CD4-positive, CD25-positive, alpha-beta regulatory T cell (primary cell): ENCODE measurements around the gene ACTG1. TPM values are rescaled to one million over a fixed set of nuclear protein-coding genes. Genes with fewer than 3 reads are reported as not detected.

Source experiments
- ATAC-seq, 2 donors: fragments of 150-1000 bp; cut with Tn5 transposase; one replicate each; pipeline ENCODE4 v1.10.0; 2021; ENCODE audit warnings: low read depth in 2 of 2, moderate number of reproducible peaks in 2 of 2, moderate library complexity in 1 of 2
- DNase-seq, 3 donors: peaks; one replicate each; pipeline versions ENCODE4 v3.0.0 to v3.0.0-alpha.2; 2012 to 2022; ENCODE audit warnings: mixed read lengths in 1 of 3
- H3K27ac ChIP-seq: one replicate; pipeline ENCODE4 v1.7.0; 2013; ENCODE audit warnings: mild to moderate bottlenecking, low read length; ENCODE audit not compliant: insufficient read depth, poor library complexity, severe bottlenecking
- H3K27me3 ChIP-seq: one replicate; pipeline ENCODE4 v1.7.0; 2013; ENCODE audit warnings: low read length; ENCODE audit not compliant: control insufficient read depth, insufficient read depth
- H3K36me3 ChIP-seq: one replicate; pipeline ENCODE4 v1.7.0; 2013; ENCODE audit warnings: mild to moderate bottlenecking, low read length, moderate library complexity; ENCODE audit not compliant: control insufficient read depth, insufficient read depth
- H3K4me1 ChIP-seq: 2 replicates; pipeline ENCODE4 v1.7.0; 2013; ENCODE audit warnings: mild to moderate bottlenecking, low read length; ENCODE audit not compliant: insufficient read depth, control insufficient read depth, poor library complexity, severe bottlenecking
- H3K4me3 ChIP-seq: one replicate; pipeline ENCODE4 v1.7.0; 2013; ENCODE audit warnings: low read depth, mild to moderate bottlenecking, low read length, moderate library complexity
- H3K9me3 ChIP-seq, 2 experiments: 1 replicate in 1 of 2; 2 replicates in 1 of 2; pipeline ENCODE4 v1.7.0; 2013; ENCODE audit warnings: low read length in 2 of 2, mild to moderate bottlenecking in 1 of 2, moderate library complexity in 1 of 2; ENCODE audit not compliant: control insufficient read depth in 2 of 2
- H3K27ac Mint-ChIP-seq, 3 donors: one replicate each; pipeline ENCODE4 v1.8.0; 2020 to 2022; ENCODE audit warnings: mild to moderate bottlenecking in 3 of 3, mixed read lengths in 3 of 3, moderate library complexity in 2 of 3
- H3K27me3 Mint-ChIP-seq: one replicate; pipeline ENCODE4 v1.8.0; 2022; ENCODE audit warnings: mild to moderate bottlenecking, mixed read lengths
- H3K36me3 Mint-ChIP-seq: one replicate; pipeline ENCODE4 v1.8.0; 2020; ENCODE audit warnings: mixed read lengths
- H3K4me1 Mint-ChIP-seq, 4 donors: one replicate each; pipeline ENCODE4 v1.8.0; 2020 to 2022; ENCODE audit warnings: mixed read lengths in 4 of 4, mild to moderate bottlenecking in 1 of 4
- H3K4me3 Mint-ChIP-seq, 4 donors: one replicate each; pipeline ENCODE4 v1.8.0; 2020 to 2022; ENCODE audit warnings: mild to moderate bottlenecking in 4 of 4, mixed read lengths in 4 of 4, moderate library complexity in 3 of 4
- H3K9me3 Mint-ChIP-seq, 7 donors: one replicate each; pipeline ENCODE4 v1.8.0; 2020 to 2022; ENCODE audit warnings: mixed read lengths in 7 of 7, mild to moderate bottlenecking in 3 of 7, moderate library complexity in 2 of 7
- polyA plus RNA-seq, 4 donors: library from polyadenylated mRNA; unstranded; fragments of 300-500 nt; fragmentation: Illumina TruSeq; gene quantifications; one replicate each; pipeline ENCODE4 v1.2.3, GENCODE V29; 2021
- total RNA-seq: library from RNA; stranded (reverse); gene quantifications from one replicate; pipeline ENCODE4 v1.2.3, GENCODE V29; 2022

ACTG1 gene
- total and polyA plus RNA-seq, 5 donors from 2014 or later: 1,684 to 2,724 (median 2,347) TPM

DNA sequence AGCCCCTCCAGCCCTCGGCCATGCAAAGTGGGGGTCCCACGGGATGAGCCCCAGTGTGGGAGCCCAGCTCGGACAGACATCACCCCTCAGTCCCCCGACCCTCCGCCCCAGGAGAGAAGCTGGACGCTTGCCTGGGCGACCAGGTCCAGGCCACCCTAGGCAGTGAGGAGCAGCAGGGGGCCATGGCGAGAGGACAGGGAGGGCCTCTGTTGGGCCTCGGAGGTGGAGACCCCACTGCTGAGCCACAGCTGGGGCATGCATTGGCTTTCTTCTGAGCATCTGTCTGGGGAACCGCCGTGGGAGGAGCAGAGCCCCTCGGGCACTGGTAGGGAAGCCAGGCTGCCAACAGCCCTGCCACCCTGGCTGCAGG is 13.0 kb downstream of the ACTG1 start:
- peaks cover 32% of the 10 kb centered on the region for H3K27me3 Mint-ChIP-seq
- H3K9me3 ChIP-seq: no peaks in the 10 kb centered on the region
- H3K36me3 Mint-ChIP-seq: no peaks in the 10 kb centered on the region
- no peak overlapping the region for H3K4me3 Mint-ChIP-seq
- H3K4me1 ChIP-seq: no peaks in the 10 kb centered on the region
- H3K9me3 Mint-ChIP-seq: no peaks in the 10 kb centered on the region
- ATAC-seq (no peak), DNase-seq (no peak)
- H3K36me3 ChIP-seq: no peaks in the 10 kb centered on the region
- H3K27me3 ChIP-seq: no peaks in the 10 kb centered on the region
- H3K4me1 Mint-ChIP-seq: no peaks in the 10 kb centered on the region
- H3K27ac Mint-ChIP-seq: no peak overlapping the region
- H3K4me3 ChIP-seq: no peak overlapping the region
- H3K27ac ChIP-seq: no peak overlapping the region

DNA sequence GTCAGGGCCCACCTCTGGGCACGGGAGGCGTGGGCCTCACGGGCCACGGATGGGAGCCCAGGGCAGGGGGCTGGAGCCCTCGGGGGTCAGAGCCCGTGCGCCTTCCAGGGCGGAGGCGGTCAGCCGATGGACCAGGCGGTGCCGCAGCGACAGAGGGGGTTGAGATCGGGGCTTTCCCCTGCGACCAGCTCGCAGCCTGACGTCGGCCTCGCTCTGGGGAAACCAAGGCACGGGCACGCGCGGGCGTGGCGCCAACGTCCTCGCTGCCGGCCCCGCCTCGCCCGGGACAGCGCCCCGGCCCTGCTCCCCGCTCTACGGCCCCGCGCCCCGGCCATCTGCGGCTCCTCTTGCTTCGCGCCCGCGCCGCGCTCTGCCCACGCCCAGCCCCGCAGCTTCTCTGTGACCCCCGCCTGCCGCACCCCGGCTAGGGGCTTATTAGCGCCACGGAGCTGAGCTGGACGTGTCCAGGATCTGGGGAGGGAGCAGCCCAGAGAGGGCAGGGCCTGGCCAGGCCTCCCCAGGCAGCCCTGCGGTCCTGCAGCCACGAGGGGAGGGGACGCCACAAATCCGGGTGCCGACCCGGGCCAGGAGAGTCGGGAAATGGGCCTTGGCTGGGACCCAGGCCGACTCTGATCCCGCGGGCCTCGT is 13.5 kb downstream of the ACTG1 start:
- H3K4me1 ChIP-seq: no peaks in the 10 kb centered on the region
- H3K9me3 ChIP-seq: no peaks in the 10 kb centered on the region
- no peaks in the 10 kb centered on the region for H3K36me3 Mint-ChIP-seq
- no peak for ATAC-seq
- H3K4me3 Mint-ChIP-seq: no peak overlapping the region
- H3K36me3 ChIP-seq: no peaks in the 10 kb centered on the region
- no peak overlapping the region for H3K4me3 ChIP-seq
- no peaks in the 10 kb centered on the region for H3K27me3 ChIP-seq
- H3K27ac Mint-ChIP-seq: no peak overlapping the region
- no peaks in the 10 kb centered on the region for H3K4me1 Mint-ChIP-seq
- peaks cover 30% of the 10 kb centered on the region for H3K27me3 Mint-ChIP-seq
- no peak for DNase-seq
- no peak overlapping the region for H3K27ac ChIP-seq
- H3K9me3 Mint-ChIP-seq: no peaks in the 10 kb centered on the region

DNA sequence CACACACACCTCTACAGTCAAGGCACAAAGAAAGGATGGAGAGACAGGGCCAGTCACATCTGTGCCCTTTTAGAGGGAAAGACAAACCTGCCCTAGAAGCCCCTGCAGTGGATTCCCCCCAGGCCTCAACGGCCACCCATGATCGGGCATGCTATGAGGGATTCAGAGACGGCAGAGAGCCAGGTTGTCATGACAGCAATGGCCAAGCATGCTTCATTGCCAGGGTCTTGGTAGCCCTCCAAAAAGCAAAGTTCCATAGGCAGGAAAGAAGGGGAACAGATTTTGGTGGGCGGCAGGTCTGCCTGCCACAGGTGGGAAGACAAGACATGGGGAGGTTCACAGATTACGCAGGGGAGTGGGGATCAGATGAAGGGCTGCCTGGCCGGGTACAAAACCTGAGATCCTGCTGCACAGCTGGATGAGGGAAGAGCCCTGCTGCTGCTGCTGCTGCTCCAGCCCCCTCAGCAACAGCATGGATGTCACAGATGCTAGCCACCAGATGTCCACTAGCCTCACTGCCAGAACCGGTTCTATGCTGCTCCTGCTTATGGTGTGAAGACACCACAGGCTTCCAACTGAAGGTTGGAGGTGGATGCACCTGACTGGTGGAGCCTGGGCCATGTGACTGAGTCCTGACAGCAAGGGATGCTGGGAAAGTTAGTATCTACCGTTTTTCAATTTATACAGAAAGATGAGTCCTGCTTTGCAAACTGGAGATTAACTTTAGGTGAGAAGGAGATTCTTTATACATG is 17.8 kb downstream of the ACTG1 start:
- Mint-ChIP-seq H3K9me3 (no peaks in the 10 kb centered on the region), H3K4me3 (no peak overlapping the region), H3K4me1 (peaks cover 0 to 3% (median 0%) of the 10 kb centered on the region in 4 donors), H3K27me3 (peaks cover 19% of the 10 kb centered on the region), H3K36me3 (no peaks in the 10 kb centered on the region), H3K27ac (no peak overlapping the region)
- no peak for ATAC-seq
- DNase-seq: peak in 1 of 3 donors; percentile 43
- no peaks in the 10 kb centered on the region for H3K36me3 ChIP-seq
- H3K4me1 ChIP-seq: no peaks in the 10 kb centered on the region
- H3K4me3 ChIP-seq: no peak overlapping the region
- H3K27ac ChIP-seq: no peak overlapping the region
- no peaks in the 10 kb centered on the region for H3K27me3 ChIP-seq
- no peaks in the 10 kb centered on the region for H3K9me3 ChIP-seq

DNA sequence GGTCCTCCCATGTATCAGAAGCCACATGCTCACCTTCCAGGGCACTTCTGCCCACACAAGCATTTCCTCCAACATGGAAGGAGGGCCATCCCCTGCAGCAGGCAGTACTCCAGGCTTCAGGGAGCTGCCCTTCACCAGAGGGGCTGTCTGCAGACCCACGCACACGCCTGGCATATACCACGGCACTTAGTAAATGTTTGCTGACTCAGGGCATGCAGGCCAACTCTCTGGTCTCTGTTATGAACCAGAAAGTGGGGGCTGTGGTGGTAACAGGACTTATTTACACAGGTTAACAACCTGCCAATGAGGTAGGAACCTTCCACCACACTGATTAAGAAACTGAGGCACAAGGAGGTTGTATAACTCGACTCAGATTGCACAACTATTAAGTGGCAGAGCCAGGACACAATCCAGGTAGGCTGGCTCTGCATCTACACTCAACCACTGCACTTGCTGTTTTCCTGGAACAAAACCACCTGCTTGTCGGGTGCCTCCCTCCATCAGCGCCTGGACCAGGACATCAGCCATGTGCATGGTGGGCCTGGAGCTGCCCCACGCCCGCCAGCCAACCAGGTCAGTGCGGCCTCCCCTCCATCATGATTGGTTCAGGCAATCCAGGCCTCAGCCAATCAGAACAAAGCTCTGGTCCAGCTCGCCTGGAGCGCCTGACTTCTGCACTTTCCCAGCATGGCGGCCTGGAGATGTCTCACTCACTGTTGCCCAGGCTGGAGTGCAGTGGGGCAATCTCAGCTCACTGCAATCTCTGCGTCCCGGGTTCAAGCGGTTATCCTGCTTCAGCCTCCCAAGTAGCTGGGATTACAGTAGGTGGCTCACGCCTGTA is 19.2 kb downstream of the ACTG1 start:
- peaks cover 0 to 8% (median 0%) of the 10 kb centered on the region in 4 donors for H3K4me1 Mint-ChIP-seq
- DNase-seq: no peak
- H3K9me3 ChIP-seq: no peaks in the 10 kb centered on the region

DNA sequence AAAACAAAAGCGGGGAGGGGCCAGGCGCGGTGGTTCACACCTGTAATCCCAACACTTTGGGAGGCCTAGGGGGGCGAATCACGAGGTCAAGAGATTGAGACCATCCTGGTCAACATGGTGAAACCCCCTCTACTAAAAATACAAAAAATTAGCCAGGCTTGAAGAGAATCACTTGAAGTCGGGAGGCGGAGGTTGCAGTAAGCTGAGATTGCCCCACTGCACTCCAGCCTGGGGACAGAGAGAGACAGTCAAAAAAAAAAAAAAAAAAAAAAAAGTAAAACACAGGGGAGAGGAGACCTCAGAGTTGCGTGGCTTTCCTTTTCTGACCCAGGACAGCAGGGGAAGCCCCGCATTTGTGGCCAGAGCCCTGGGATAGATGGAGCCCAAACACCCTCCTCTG is 19.9 kb downstream of the ACTG1 start:
- Mint-ChIP-seq H3K36me3 (no peaks in the 10 kb centered on the region), H3K4me3 (no peak overlapping the region), H3K4me1 (peaks cover 0 to 8% (median 0%) of the 10 kb centered on the region in 4 donors), H3K9me3 (no peaks in the 10 kb centered on the region), H3K27me3 (peaks cover 14% of the 10 kb centered on the region), H3K27ac (peak overlapping the region in 1 of 3 donors; percentile 55)
- H3K27ac ChIP-seq: no peak overlapping the region
- no peak for DNase-seq
- H3K27me3 ChIP-seq: no peaks in the 10 kb centered on the region
- peaks cover 7% of the 10 kb centered on the region for H3K4me1 ChIP-seq
- no peaks in the 10 kb centered on the region for H3K36me3 ChIP-seq
- H3K4me3 ChIP-seq: no peak overlapping the region
- ATAC-seq: no peak
- H3K9me3 ChIP-seq: no peaks in the 10 kb centered on the region

More for the DNA sequence above, 19.2 kb downstream of the ACTG1 start:
- H3K27ac ChIP-seq: no peak overlapping the region
- H3K4me3 Mint-ChIP-seq: no peak overlapping the region
- no peak for ATAC-seq
- no peaks in the 10 kb centered on the region for H3K36me3 Mint-ChIP-seq
- no peak overlapping the region for H3K4me3 ChIP-seq
- H3K4me1 ChIP-seq: peaks cover 2% of the 10 kb centered on the region
- no peaks in the 10 kb centered on the region for H3K9me3 Mint-ChIP-seq
- peaks cover 19% of the 10 kb centered on the region for H3K27me3 Mint-ChIP-seq
- no peaks in the 10 kb centered on the region for H3K36me3 ChIP-seq
- peak overlapping the region in 1 of 3 donors; percentile 38 for H3K27ac Mint-ChIP-seq
- no peaks in the 10 kb centered on the region for H3K27me3 ChIP-seq

DNA sequence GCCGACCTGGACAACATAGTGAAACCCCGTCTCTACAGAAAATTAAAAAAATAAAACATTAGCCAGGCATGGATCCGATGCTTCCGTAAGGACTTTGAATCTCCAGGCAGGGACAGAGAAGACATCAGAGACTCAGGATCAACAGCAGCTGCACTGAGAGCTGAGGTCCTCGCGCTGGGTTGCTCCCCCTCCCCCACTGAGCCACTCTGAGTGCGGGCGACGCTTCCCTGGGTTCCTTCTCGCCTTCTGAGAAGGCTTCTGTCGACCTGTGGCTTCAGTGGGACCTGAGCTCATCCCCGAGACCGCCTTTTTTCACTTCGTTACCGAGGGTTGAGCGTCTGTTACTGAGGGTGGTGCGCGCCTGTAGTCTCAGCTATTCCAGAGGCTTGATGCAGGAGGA is 20.4 kb downstream of the ACTG1 start:
- H3K27me3 ChIP-seq: no peaks in the 10 kb centered on the region
- peaks cover 11% of the 10 kb centered on the region for H3K4me1 ChIP-seq
- H3K27me3 Mint-ChIP-seq: peaks cover 13% of the 10 kb centered on the region
- peaks cover 0 to 8% (median 0%) of the 10 kb centered on the region in 4 donors for H3K4me1 Mint-ChIP-seq
- no peaks in the 10 kb centered on the region for H3K9me3 ChIP-seq
- DNase-seq (no peak), ATAC-seq (no peak)
- H3K27ac ChIP-seq: no peak overlapping the region
- H3K4me3 ChIP-seq: no peak overlapping the region
- no peak overlapping the region for H3K4me3 Mint-ChIP-seq
- H3K36me3 Mint-ChIP-seq: no peaks in the 10 kb centered on the region
- no peaks in the 10 kb centered on the region for H3K36me3 ChIP-seq
- H3K9me3 Mint-ChIP-seq: no peaks in the 10 kb centered on the region
- peak overlapping the region in 1 of 3 donors; percentile 55 for H3K27ac Mint-ChIP-seq

DNA sequence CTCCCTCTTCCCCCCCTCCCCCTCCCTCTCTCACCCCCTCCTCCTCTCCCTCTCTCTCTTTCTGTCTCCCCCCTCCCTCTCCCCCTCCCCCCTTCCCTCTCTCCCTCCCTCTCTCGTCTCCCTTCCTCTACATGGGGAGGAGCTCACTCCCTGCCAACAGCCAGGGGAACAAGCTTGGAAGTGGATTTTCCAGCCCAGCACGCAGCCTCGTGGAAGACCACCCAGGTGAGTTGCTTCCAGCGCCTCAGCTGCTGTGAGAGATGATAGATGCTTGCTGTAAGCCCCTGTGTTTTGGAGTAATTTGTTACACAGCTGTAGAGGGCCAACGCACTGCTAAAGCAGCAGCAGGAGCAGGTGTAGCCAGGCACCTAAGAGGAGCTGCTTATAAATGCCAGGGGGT is 20.8 kb downstream of the ACTG1 start:
- H3K4me3 Mint-ChIP-seq: no peak overlapping the region
- H3K9me3 Mint-ChIP-seq: no peaks in the 10 kb centered on the region
- Histone ChIP-seq H3K4me3 (no peak overlapping the region), H3K4me1 (peaks cover 11% of the 10 kb centered on the region), H3K27ac (no peak overlapping the region), H3K27me3 (no peaks in the 10 kb centered on the region), H3K9me3 (no peaks in the 10 kb centered on the region), H3K36me3 (no peaks in the 10 kb centered on the region)
- DNase-seq: no peak
- no peaks in the 10 kb centered on the region for H3K36me3 Mint-ChIP-seq
- H3K4me1 Mint-ChIP-seq: peaks cover 0 to 8% (median 0%) of the 10 kb centered on the region in 4 donors
- ATAC-seq: no peak
- H3K27ac Mint-ChIP-seq: no peak overlapping the region
- H3K27me3 Mint-ChIP-seq: peaks cover 9% of the 10 kb centered on the region
